ENCODE data around the gene UBP1. TPM values are rescaled to one million over a fixed set of nuclear protein-coding genes. Genes with fewer than 3 reads are reported as not detected.
"Not testable (repeated sequence)": the region's sequence is repeated elsewhere in the genome, so short reads cannot be mapped to it uniquely, and the experiment has no call there.

UBP1 gene
- total RNA-seq, 1 donor, result 79.5 TPM

GRCh38 chr3:33467786-33468185 lies 27.6 kb upstream of the UBP1 start:
- TF ChIP-seq, protein P1, sequence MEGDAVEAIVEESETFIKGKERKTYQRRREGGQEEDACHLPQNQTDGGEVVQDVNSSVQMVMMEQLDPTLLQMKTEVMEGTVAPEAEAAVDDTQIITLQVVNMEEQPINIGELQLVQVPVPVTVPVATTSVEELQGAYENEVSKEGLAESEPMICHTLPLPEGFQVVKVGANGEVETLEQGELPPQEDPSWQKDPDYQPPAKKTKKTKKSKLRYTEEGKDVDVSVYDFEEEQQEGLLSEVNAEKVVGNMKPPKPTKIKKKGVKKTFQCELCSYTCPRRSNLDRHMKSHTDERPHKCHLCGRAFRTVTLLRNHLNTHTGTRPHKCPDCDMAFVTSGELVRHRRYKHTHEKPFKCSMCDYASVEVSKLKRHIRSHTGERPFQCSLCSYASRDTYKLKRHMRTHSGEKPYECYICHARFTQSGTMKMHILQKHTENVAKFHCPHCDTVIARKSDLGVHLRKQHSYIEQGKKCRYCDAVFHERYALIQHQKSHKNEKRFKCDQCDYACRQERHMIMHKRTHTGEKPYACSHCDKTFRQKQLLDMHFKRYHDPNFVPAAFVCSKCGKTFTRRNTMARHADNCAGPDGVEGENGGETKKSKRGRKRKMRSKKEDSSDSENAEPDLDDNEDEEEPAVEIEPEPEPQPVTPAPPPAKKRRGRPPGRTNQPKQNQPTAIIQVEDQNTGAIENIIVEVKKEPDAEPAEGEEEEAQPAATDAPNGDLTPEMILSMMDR (IDR thresholded peaks at IDR 0.05; ENCODE audit: insufficient read depth, low read depth, low read length), result no peak
- DNase-seq (ENCODE audit: low read depth), result peak; percentile 30
- no peak overlapping the region for H3K4me3 ChIP-seq (ENCODE audit: low read depth, low read length)

GRCh38 chr3:33461097-33461496 lies 20.9 kb upstream of the UBP1 start:
- H3K4me3 ChIP-seq (ENCODE audit: low read depth, low read length), result no peak overlapping the region
- TF ChIP-seq, protein P1 (IDR thresholded peaks at IDR 0.05; ENCODE audit: insufficient read depth, low read depth, low read length), result no peak
- DNase-seq (ENCODE audit: low read depth), result no peak

- DNase-seq (ENCODE audit: low read depth), result not testable (repeated sequence)
These were observed 19.4 kb upstream of the UBP1 start for GRCh38 chr3:33459577-33459976.

GRCh38 chr3:33458446-33458845 lies 18.2 kb upstream of the UBP1 start:
- H3K4me3 ChIP-seq (ENCODE audit: low read depth, low read length), result no peak overlapping the region
- no peak for DNase-seq (ENCODE audit: low read depth)
- TF ChIP-seq, protein P1 (IDR thresholded peaks at IDR 0.05; ENCODE audit: insufficient read depth, low read depth, low read length), result no peak

More at GRCh38 chr3:33459577-33459976, 19.4 kb upstream of the UBP1 start:
- H3K4me3 ChIP-seq (ENCODE audit: low read depth, low read length), result not testable (repeated sequence)

DNA sequence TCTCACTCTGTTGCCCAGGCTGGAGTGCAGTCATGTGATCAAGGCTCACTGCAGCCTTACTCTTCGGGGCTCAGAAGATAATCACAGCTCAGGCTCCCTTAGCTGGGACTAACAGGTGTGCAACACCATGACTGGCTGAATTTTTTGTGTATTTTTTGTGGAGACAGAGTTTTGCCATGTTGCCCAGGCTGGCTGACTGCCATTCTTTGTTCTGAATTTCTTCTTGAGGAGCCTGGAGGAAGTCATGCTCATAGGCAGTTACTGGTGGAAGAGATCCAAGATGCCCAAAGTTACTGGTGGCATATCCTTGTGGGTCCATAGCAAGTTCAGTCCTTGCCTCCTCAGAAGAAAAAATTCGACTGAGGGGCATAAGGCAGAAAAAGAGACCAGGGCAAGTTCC lies 16.6 kb upstream of the UBP1 start:
- H3K4me3 ChIP-seq (ENCODE audit: low read depth, low read length), result no peak overlapping the region
- TF ChIP-seq, protein P1 (IDR thresholded peaks at IDR 0.05; ENCODE audit: insufficient read depth, low read depth, low read length), result no peak
- DNase-seq (ENCODE audit: low read depth), result no peak

DNA sequence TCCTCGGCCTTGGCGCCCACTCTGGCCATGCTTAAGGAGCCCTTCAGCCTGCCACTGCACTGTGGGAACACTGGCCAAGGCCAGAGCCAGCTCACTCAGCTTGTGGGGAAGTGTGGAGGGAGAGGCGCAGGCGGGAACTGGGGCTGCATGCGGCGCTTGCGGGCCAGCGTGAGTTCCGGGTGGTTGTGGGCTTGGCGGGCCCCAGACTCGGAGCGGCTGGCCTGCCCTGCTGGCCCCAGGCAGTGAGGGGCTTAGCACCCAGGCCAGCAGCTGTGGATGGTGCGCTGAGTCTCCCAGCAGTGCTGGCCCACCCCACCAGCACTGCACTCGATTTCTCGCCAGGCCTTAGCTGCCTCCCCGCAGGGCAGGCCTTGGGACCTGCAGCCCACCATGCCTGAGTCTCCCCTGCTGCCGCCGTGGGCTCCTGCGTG lies 13.1 kb upstream of the UBP1 start:
- TF ChIP-seq, protein P1 (IDR thresholded peaks at IDR 0.05; ENCODE audit: insufficient read depth, low read depth, low read length), result no peak
- DNase-seq (ENCODE audit: low read depth), result no peak
- no peak overlapping the region for H3K4me3 ChIP-seq (ENCODE audit: low read depth, low read length)

- H3K4me3 ChIP-seq (ENCODE audit: low read depth, low read length); DNase-seq (ENCODE audit: low read depth): not testable (repeated sequence)
These were observed 11.8 kb upstream of the UBP1 start for GRCh38 chr3:33451994-33452393.

GRCh38 chr3:33447958-33448357 lies 7.8 kb upstream of the UBP1 start:
- DNase-seq (ENCODE audit: low read depth), result no peak
- no peak overlapping the region for H3K4me3 ChIP-seq (ENCODE audit: low read depth, low read length)
- TF ChIP-seq, protein P1 (IDR thresholded peaks at IDR 0.05; ENCODE audit: insufficient read depth, low read depth, low read length), result no peak

DNA sequence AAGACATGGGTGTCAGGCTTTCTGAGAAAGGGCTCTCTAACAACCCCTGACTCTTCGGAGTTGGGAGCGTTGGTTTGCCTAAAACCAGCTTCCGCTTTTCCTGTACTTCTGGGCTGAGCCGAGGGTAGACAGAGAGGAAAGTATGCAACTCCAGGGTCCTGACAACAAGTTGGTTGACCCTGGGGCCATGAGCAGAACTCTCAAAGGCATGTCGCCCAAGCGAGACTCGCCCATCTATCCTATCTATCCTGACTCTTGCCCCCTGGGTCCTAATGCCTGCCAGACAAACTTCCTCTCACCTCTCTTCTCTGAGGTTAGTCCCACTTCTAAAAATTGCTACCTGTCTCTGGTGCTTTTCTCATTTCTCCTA lies 7.0 kb upstream of the UBP1 start:
- not testable (repeated sequence) for DNase-seq (ENCODE audit: low read depth); H3K4me3 ChIP-seq (ENCODE audit: low read depth, low read length)

Measured in fibroblast of villous mesenchyme (primary cell).